ENCODE results near the gene CHFR.

GRCh38 chr12:132814232-132814631 lies 73.2 kb downstream of the CHFR start:
- TF ChIP-seq POLR2A (IDR thresholded peaks at IDR 0.05) (no peak), CTCF (IDR thresholded peaks at IDR 0.05) (no peak)

All from uterus (tissue), 2 donors.